ENCODE measurements around the gene GPR101. TPM values are rescaled to one million over a fixed set of nuclear protein-coding genes. Genes with fewer than 3 reads are reported as not detected.

Gene GPR101
- not detected in 2 replicates for total RNA-seq (2021)
- long read RNA-seq = 0 reads

DNA sequence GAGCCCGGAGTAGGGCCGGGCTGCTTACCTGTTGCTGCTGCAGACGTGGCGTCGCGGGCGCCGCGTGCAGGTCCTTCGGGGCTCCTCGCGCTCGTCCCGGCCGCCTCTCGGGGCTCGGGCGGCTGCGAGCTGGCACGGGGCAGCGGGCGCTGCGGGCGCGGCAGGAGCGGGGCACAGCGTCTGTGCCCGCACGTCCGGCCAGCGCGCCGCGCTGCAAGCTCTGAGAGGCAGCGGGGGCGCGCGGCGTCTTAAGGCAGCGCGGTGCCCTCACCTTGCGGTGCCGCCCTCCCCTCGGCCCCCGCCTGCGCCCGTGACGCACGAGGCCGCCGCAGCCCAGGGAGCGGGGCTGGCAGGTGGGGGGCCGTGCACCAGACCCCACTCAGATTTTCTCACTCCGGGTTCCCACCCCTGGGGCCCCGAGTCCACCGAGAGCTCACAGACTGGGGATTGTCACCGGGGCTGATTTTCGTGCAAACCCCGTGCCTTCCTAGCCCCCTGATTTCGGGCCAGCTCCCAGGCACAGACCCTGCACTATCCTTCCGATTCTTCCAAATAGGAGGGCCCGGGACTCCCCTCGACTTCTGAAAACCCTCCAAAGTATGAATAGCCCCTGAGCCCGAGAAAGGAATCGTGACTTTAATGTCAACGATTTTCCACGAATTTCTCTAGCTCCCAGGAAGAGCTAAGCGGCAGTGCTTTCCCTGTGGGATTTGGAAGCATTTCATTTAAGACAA lies at the start of gene GPR101:
TSS of gene GPR101 (minus strand) at position 222 of the 734 bp plus-strand sequence. CDS start 2,321 bp downstream, outside the sequence.
- Histone ChIP-seq H3K9ac (ENCODE audit: extremely low read depth, insufficient read length, low read length) (no peak within 1 kb of the TSS), H2BK120ac (ENCODE audit: low read depth, low read length, poor library complexity, severe bottlenecking) (no peak within 1 kb of the TSS), H2BK15ac (ENCODE audit: low read depth, low read length) (no peak within 1 kb of the TSS), H3K79me1 (ENCODE audit: insufficient read depth, low read depth, low read length, poor library complexity, severe bottlenecking) (no peaks in the 10 kb centered on the region), H2BK20ac (ENCODE audit: low read depth, low read length, poor library complexity, severe bottlenecking) (no peak within 1 kb of the TSS), H3K56ac (ENCODE audit: insufficient read length, low read depth, low read length) (no peak within 1 kb of the TSS), H4K91ac (ENCODE audit: insufficient read length, low read depth, low read length) (no peak within 1 kb of the TSS), H3K4me2 (ENCODE audit: insufficient read depth, insufficient read length, low read length) (no peak within 1 kb of the TSS), H2BK5ac (ENCODE audit: insufficient read length, low read length) (no peak within 1 kb of the TSS), H3K27me3 (ENCODE audit: insufficient read depth, low read length) (peaks cover 58% of the 10 kb centered on the region), H4K5ac (ENCODE audit: insufficient read length, low read depth, low read length) (no peak within 1 kb of the TSS), H3K4ac (ENCODE audit: low read depth, low read length) (no peak within 1 kb of the TSS), H2BK12ac (ENCODE audit: insufficient read length, low read depth, low read length) (no peak within 1 kb of the TSS), H2AK5ac (ENCODE audit: insufficient read length, low read length) (no peak within 1 kb of the TSS), H3K18ac (ENCODE audit: insufficient read length, low read depth, low read length) (no peak within 1 kb of the TSS), H3K4me1 (ENCODE audit: insufficient read depth, low read length) (no peaks in the 10 kb centered on the region), H2AFZ (ENCODE audit: low read length) (no peak within 1 kb of the TSS), H3K23ac (ENCODE audit: insufficient read length, low read depth, low read length) (no peak within 1 kb of the TSS), H3K9me3 (ENCODE audit: control insufficient read depth, low read depth, low read length) (peaks cover 34% of the 10 kb centered on the region), H4K20me1 (ENCODE audit: control insufficient read depth, insufficient read depth, insufficient read length) (peaks cover 5% of the 10 kb centered on the region), H3K23me2 (ENCODE audit: insufficient read length, low read depth, low read length, poor library complexity, severe bottlenecking) (peaks cover 10% of the 10 kb centered on the region), H3K27ac (ENCODE audit: insufficient read length, low read depth, low read length) (no peak within 1 kb of the TSS), H3K14ac (ENCODE audit: insufficient read depth, low read length) (no peak within 1 kb of the TSS), H4K8ac (replicated peaks; ENCODE audit: insufficient read length, low read depth, low read length) (no peak within 1 kb of the TSS), H3T11ph (ENCODE audit: low read length) (no peak within 1 kb of the TSS), H3K79me2 (ENCODE audit: insufficient read depth, low read length) (no peaks in the 10 kb centered on the region)
- H3K4me3 Mint-ChIP-seq = peak within 1 kb of the TSS; percentile 24 to 66; a peak in 4 of 5 replicates
- H3K27ac Mint-ChIP-seq = no peak within 1 kb of the TSS
- H3K36me3 Mint-ChIP-seq (ENCODE audit: insufficient read depth in 1 of 3, low read depth in 3 of 3) = peaks cover 0 to 4% (median 0%) of the 10 kb centered on the region in 3 experiments; a peak in 3 of 7 replicates
- peaks cover 6 to 12% of the 10 kb centered on the region in 2 experiments for H3K4me1 Mint-ChIP-seq
- WGBS (ENCODE audit: extremely low coverage, insufficient read length, low lambda C conversion rate) = no CpG with 5 or more reads among the region's 68 CpGs
- TF ChIP-seq, protein P1, sequence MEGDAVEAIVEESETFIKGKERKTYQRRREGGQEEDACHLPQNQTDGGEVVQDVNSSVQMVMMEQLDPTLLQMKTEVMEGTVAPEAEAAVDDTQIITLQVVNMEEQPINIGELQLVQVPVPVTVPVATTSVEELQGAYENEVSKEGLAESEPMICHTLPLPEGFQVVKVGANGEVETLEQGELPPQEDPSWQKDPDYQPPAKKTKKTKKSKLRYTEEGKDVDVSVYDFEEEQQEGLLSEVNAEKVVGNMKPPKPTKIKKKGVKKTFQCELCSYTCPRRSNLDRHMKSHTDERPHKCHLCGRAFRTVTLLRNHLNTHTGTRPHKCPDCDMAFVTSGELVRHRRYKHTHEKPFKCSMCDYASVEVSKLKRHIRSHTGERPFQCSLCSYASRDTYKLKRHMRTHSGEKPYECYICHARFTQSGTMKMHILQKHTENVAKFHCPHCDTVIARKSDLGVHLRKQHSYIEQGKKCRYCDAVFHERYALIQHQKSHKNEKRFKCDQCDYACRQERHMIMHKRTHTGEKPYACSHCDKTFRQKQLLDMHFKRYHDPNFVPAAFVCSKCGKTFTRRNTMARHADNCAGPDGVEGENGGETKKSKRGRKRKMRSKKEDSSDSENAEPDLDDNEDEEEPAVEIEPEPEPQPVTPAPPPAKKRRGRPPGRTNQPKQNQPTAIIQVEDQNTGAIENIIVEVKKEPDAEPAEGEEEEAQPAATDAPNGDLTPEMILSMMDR (conservative IDR thresholded peaks at IDR 0.05) = no peak
- peaks cover 54 to 58% of the 10 kb centered on the region in 2 experiments for H3K9me3 Mint-ChIP-seq
- H3K27me3 Mint-ChIP-seq (ENCODE audit: low read depth) = peaks cover 49% of the 10 kb centered on the region
- DNase-seq = no peak

Measured in H9 (cell line).